HepG2 (cell line): ENCODE results near the gene LZTFL1. TPM values are rescaled to one million over a fixed set of nuclear protein-coding genes. Genes with fewer than 3 reads are reported as not detected.

Experiments used
- ATAC-seq: fragments of 200-7000 bp; cut with Tn5 transposase; 3 replicates; pipeline ENCODE4 v1.9.1; 2020; ENCODE audit warnings: mild to moderate bottlenecking, moderate library complexity
- BruUV-seq: library from RNA; stranded (reverse); fragments of 400-500 nt; replicated peaks from 2 replicates; lab custom pipeline; 2021; lab: Mats Ljungman, UMichigan
- CTCF ChIA-PET: fragments of 300-600 bp; formaldehyde crosslinking; extraction: SDS; loops from one replicate; lab custom pipeline; 2021; ENCODE audit warnings: low total read pairs, inconsistent platforms, low intra/inter-chr PET ratio; lab: Yijun Ruan, JAX
- POLR2A ChIA-PET: fragments of 350-600 bp; sonication (Branson Sonifier 250); formaldehyde crosslinking; loops from one replicate; lab custom pipeline; 2020; ENCODE audit warnings: antibody characterized with exemption, inconsistent platforms; lab: Yijun Ruan, JAX
- DNase-seq: peaks from one replicate; pipeline ENCODE4 v3.0.0-alpha.2; 2015; ENCODE audit warnings: low spot score
- FAIRE-seq: peaks from 3 replicates; lab custom pipeline; 2011; peaks lifted over from hg19 to GRCh38; lab: Jason Lieb, UNC
- H2AFZ ChIP-seq: one replicate; pipeline ENCODE4 v1.6.1; 2011; ENCODE audit warnings: low read length, inconsistent platforms
- H3K27ac ChIP-seq: fragments of 300-600 bp; 3 replicates; pipeline ENCODE4 v1.8.0; 2011; ENCODE audit warnings: mixed run types, mild to moderate bottlenecking, mixed read lengths, low read length, inconsistent platforms; ENCODE audit not compliant: insufficient read depth; ENCODE audit errors: extremely low read length
- H3K27me3 ChIP-seq, 2 experiments: fragments of 200-600 bp in 1 of 2; 2 replicates in 1 of 2; 3 replicates in 1 of 2; pipeline versions ENCODE4 v1.6.0 to v1.8.0; 2011; ENCODE audit warnings: low read length in 2 of 2, mild to moderate bottlenecking in 2 of 2, moderate library complexity in 2 of 2, inconsistent platforms in 1 of 2; ENCODE audit not compliant: insufficient read depth in 2 of 2, control insufficient read depth in 1 of 2
- H3K36me3 ChIP-seq, 2 experiments: fragments of 200-600 bp in 1 of 2; replicated peaks in 1 of 2; 2 replicates in 1 of 2; 3 replicates in 1 of 2; pipeline versions ENCODE4 v1.5.1 to v1.8.0; 2011; ENCODE audit warnings: low read length in 2 of 2, inconsistent platforms in 1 of 2; ENCODE audit not compliant: insufficient read depth in 2 of 2, control insufficient read depth in 1 of 2
- H3K4me1 ChIP-seq: 2 replicates; pipeline ENCODE4 v1.5.1; 2012; ENCODE audit warnings: low read length, inconsistent platforms; ENCODE audit not compliant: insufficient read depth
- H3K4me2 ChIP-seq: 2 replicates; pipeline ENCODE4 v1.6.0; 2011; ENCODE audit warnings: low read depth, low read length, inconsistent platforms
- H3K4me3 ChIP-seq, 3 experiments: fragments of 200-600 bp in 1 of 3; sonication (generic), shearing (Covaris generic) in 1 of 3; replicated peaks in 1 of 3; 2 replicates each; pipeline ENCODE4 v1.5.1; 2011 to 2016; ENCODE audit warnings: low read length in 3 of 3, inconsistent platforms in 2 of 3, low read depth in 2 of 3, mild to moderate bottlenecking in 2 of 3, control low read depth in 1 of 3, mixed read lengths in 1 of 3; ENCODE audit not compliant: insufficient read depth in 1 of 3
- H3K79me2 ChIP-seq: one replicate; pipeline ENCODE4 v1.6.1; 2011; ENCODE audit warnings: low read length, inconsistent platforms; ENCODE audit not compliant: insufficient read depth
- H3K9ac ChIP-seq: 2 replicates; pipeline ENCODE4 v1.6.0; 2011; ENCODE audit warnings: mild to moderate bottlenecking, low read depth, low read length, inconsistent platforms; ENCODE audit not compliant: insufficient read depth
- H3K9me3 ChIP-seq: 2 replicates; pipeline ENCODE4 v1.5.1; 2012; ENCODE audit warnings: mild to moderate bottlenecking, low read length
- H4K20me1 ChIP-seq: 2 replicates; pipeline ENCODE4 v1.6.0; 2011; ENCODE audit warnings: inconsistent platforms, mild to moderate bottlenecking, low read length, moderate library complexity; ENCODE audit not compliant: insufficient read depth
- ARNT2 ChIP-seq: sonication (generic); formaldehyde crosslinking; IDR thresholded peaks from 2 replicates; pipeline ENCODE4 v1.8.0; 2022; ENCODE audit warnings: mild to moderate bottlenecking, low read depth, missing genetic modification reagents, moderate library complexity
- CAMTA2 ChIP-seq: sonication (generic); formaldehyde crosslinking; IDR thresholded peaks from 2 replicates; pipeline ENCODE4 v1.4.0; 2020; ENCODE audit warnings: mild to moderate bottlenecking, missing genetic modification reagents, borderline replicate concordance
- CHCHD3 ChIP-seq: sonication (generic); formaldehyde crosslinking; IDR thresholded peaks from 2 replicates; pipeline ENCODE4 v1.8.0; 2022; ENCODE audit warnings: mild to moderate bottlenecking, missing genetic modification reagents, moderate library complexity
- HMGXB4 ChIP-seq, 2 experiments: sonication (generic) in 1 of 2; formaldehyde crosslinking in 1 of 2; IDR thresholded peaks; 2 replicates each; pipeline versions ENCODE4 v1.4.0 to v1.6.1; 2018 to 2020; ENCODE audit warnings: missing genetic modification reagents in 2 of 2, borderline replicate concordance in 1 of 2, low read depth in 1 of 2, mild to moderate bottlenecking in 1 of 2, missing biosample characterization in 1 of 2
- MTF2 ChIP-seq: sonication (generic); formaldehyde crosslinking; IDR thresholded peaks from 2 replicates; pipeline ENCODE4 v1.5.0; 2020; ENCODE audit warnings: missing genetic modification reagents, borderline replicate concordance
- NCOA1 ChIP-seq: sonication (generic); formaldehyde crosslinking; IDR thresholded peaks from 2 replicates; pipeline ENCODE4 v1.9.0; 2021; ENCODE audit warnings: missing genetic modification reagents
- REPIN1 ChIP-seq: sonication (generic); formaldehyde crosslinking; IDR thresholded peaks from 2 replicates; pipeline ENCODE4 v1.8.0; 2022; ENCODE audit warnings: missing genetic modification reagents, low read depth, mild to moderate bottlenecking, borderline replicate concordance
- THAP7 ChIP-seq: sonication (generic); formaldehyde crosslinking; IDR thresholded peaks from 2 replicates; pipeline ENCODE4 v1.8.1; 2023; ENCODE audit warnings: mild to moderate bottlenecking, missing genetic modification reagents
- ZBED4 ChIP-seq: sonication (generic); formaldehyde crosslinking; IDR thresholded peaks from 2 replicates; pipeline ENCODE4 v1.4.0; 2020; ENCODE audit warnings: missing genetic modification reagents, borderline replicate concordance
- ZNF788 ChIP-seq: sonication (generic); formaldehyde crosslinking; IDR thresholded peaks from 2 replicates; pipeline ENCODE4 v1.5.0; 2020; ENCODE audit warnings: mild to moderate bottlenecking, missing genetic modification reagents, borderline replicate concordance
- ZSCAN5A ChIP-seq: sonication (generic); formaldehyde crosslinking; IDR thresholded peaks from 2 replicates; pipeline ENCODE4 v1.8.0; 2022; ENCODE audit warnings: mild to moderate bottlenecking, missing genetic modification reagents, borderline replicate concordance
- WGBS: methylation state at CpG from one replicate; pipeline ENCODE4 v1.1.6; 2017; ENCODE audit warnings: low lambda C conversion rate; 5-methylcytosine and 5-hydroxymethylcytosine counted together
- in situ Hi-C: cut with HindIII; loops from 2 replicates; pipeline ENCODE4 v1.10.0; 2017; ENCODE audit warnings: low pct_unique_long_range_greater_than_20kb; ENCODE audit not compliant: extremely low pct_ligation_motif_present
- intact Hi-C: fragments of 100-400 bp; cut with micrococcal nuclease; formaldehyde crosslinking; loops from one replicate; pipeline ENCODE4 v1.10.0; 2022; ENCODE audit not compliant: unreplicated experiment
- polyA plus RNA-seq, 8 experiments: library from polyadenylated mRNA; depleted of rRNA in 3 of 8; stranded (reverse) in 7 of 8; unstranded in 1 of 8; fragments of >200 nt; fragmentation: Illumina TruSeq in 4 of 8; extraction: Trizol in 4 of 8; gene quantifications; 2 replicates each; pipeline versions ENCODE4 v1.2.1 to v1.2.3, GENCODE V29; 2011 to 2016; ENCODE audit warnings: low read depth in 4 of 8, missing spikeins in 1 of 8, mixed read lengths in 1 of 8; ENCODE audit not compliant: insufficient read depth in 1 of 8
- total RNA-seq, 5 experiments: library from RNA; depleted of rRNA; stranded (reverse); fragments of >200 nt; fragmentation: Illumina TruSeq; extraction: Trizol; gene quantifications; 2 replicates each; pipeline ENCODE4 v1.2.3, GENCODE V29; 2016; ENCODE audit warnings: low read depth in 1 of 5

The LZTFL1 gene
- total and polyA plus RNA-seq, 2 of the 13 experiments (the other 11 are each of a cell fraction or from before 2014, with no cell fraction given), result 16.6 to 17.2 TPM

GRCh38 chr3:45841420-45841756 lies 531 bp downstream of the LZTFL1 start:
- peaks cover 7% of the 10 kb centered on the region; the same call in 1 of the 2 replicates for H3K9me3 ChIP-seq
- intact Hi-C loops, result no loop called here
- ChIA-PET POLR2A (no interaction called here), CTCF (no interaction called here)
- no peaks in the 10 kb centered on the region for H3K79me2 ChIP-seq
- 6% methylated on average over 2 of the region's 15 CpGs for WGBS
- DNase-seq, result peak; percentile 3
- peak overlapping the region; percentile 76 to 91 (median 88) for H3K4me3 ChIP-seq
- 0 out of 4 replicates have a peak, but pooled peaks of 1 of the 2 experiments have one; percentile 7 for TF ChIP-seq HMGXB4 (CRISPR knock-in tag; IDR thresholded peaks at IDR 0.05; ENCODE audit: borderline replicate concordance in 1 of 2, low read depth in 1 of 2)
- TF ChIP-seq ZNF788, result no peak
- TF ChIP-seq THAP7 (CRISPR knock-in tag), result no peak
- TF ChIP-seq ZSCAN5A, result 0 out of 2 replicates have a peak, but pooled peaks have one; percentile 49
- no peak for TF ChIP-seq REPIN1 (CRISPR knock-in tag)
- 0 out of 2 replicates have a peak, but pooled peaks have one; percentile 25 for TF ChIP-seq MTF2 (CRISPR knock-in tag)
- TF ChIP-seq NCOA1, result 0 out of 2 replicates have a peak, but pooled peaks have one; percentile 5
- TF ChIP-seq ZBED4 (CRISPR knock-in tag), result no peak
- TF ChIP-seq CHCHD3, result no peak
- TF ChIP-seq ARNT2 (CRISPR knock-in tag), result 0 out of 2 replicates have a peak, but pooled peaks have one; percentile 1
- TF ChIP-seq CAMTA2 (CRISPR knock-in tag), result no peak
- TF ChIP-seq, all 625 proteins: peak for 5
- ATAC-seq, result peak; percentile 64
- Histone ChIP-seq H4K20me1 (no peaks in the 10 kb centered on the region), H3K27ac (peak overlapping the region; percentile 33), H3K4me2 (peak overlapping the region; percentile 80), H3K9ac (peak overlapping the region; percentile 74), H3K27me3 (no peaks in the 10 kb centered on the region; a peak in 1 of 5 replicates), H2AFZ (peak overlapping the region; percentile 43), H3K36me3 (peaks cover 0 to 1% of the 10 kb centered on the region in 2 experiments; a peak in 2 of 5 replicates), H3K4me1 (peaks cover 16% of the 10 kb centered on the region)
- in situ Hi-C loops, result no loop called here
- no peak for FAIRE-seq
- BruUV-seq, result TSS peak; percentile 65
